ENCODE results near the gene HSPA1L. TPM values are rescaled to one million over a fixed set of nuclear protein-coding genes. Genes with fewer than 3 reads are reported as not detected.
A peak's percentile ranks its signal among the peaks of the same experiment; 100 is the strongest.
"Not testable (repeated sequence)": the region's sequence is repeated elsewhere in the genome, so short reads cannot be mapped to it uniquely, and the experiment has no call there.

The HSPA1L gene
- total and polyA plus RNA-seq, 7 donors = 0.86 to 23.1 (median 3.3) TPM

DNA sequence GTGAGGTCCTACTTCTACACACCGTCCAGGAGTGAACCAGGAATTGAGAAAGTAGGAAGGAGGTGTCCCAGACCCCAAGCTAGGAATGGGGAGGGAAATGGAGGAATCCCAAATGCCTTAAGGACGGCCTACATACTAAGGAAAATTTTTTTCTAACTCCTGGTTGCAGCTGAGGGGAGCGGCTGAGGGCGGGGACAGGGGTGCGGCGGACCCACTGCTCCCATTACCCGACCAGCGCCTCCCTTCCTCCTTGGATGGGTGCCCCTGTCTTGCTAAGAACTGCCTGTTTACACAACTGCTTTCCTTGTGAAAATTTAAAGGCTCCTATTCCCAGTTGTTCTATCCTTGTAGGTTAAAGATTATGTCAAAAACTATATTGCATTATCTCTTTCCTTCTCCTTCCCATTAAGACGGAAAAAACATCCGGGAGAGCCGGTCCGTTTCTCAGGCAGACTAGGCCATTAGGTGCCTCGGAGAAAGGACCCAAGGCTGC lies 11.8 kb upstream of the HSPA1L start:
- WGBS, 3 donors = 0 to 1% (median 0%) methylated on average over 13 of the region's 13 CpGs
- H3K27me3 ChIP-seq (ENCODE audit: insufficient read depth in 3 of 3, low read length in 2 of 3) = no peaks in the 10 kb centered on the region
- intact Hi-C loops (cut with DNase I) = loop anchor here in 1 of 2 donors (2.0 kb wide), 1 partner anchor 32 kb away; the partner anchor contains the start of gene VARS1
- TF ChIP-seq, protein P1, sequence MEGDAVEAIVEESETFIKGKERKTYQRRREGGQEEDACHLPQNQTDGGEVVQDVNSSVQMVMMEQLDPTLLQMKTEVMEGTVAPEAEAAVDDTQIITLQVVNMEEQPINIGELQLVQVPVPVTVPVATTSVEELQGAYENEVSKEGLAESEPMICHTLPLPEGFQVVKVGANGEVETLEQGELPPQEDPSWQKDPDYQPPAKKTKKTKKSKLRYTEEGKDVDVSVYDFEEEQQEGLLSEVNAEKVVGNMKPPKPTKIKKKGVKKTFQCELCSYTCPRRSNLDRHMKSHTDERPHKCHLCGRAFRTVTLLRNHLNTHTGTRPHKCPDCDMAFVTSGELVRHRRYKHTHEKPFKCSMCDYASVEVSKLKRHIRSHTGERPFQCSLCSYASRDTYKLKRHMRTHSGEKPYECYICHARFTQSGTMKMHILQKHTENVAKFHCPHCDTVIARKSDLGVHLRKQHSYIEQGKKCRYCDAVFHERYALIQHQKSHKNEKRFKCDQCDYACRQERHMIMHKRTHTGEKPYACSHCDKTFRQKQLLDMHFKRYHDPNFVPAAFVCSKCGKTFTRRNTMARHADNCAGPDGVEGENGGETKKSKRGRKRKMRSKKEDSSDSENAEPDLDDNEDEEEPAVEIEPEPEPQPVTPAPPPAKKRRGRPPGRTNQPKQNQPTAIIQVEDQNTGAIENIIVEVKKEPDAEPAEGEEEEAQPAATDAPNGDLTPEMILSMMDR (IDR thresholded peaks at IDR 0.05) = no peak
- H3K9me3 ChIP-seq = no peaks in the 10 kb centered on the region
- H3K4me3 ChIP-seq = peak overlapping the region; percentile 81
- ATAC-seq (peak; percentile 15 to 29 (median 16)), DNase-seq (peak; percentile 87 to 93)
- no peaks in the 10 kb centered on the region for H3K36me3 ChIP-seq (ENCODE audit: insufficient read depth in 1 of 2, low read depth in 1 of 2)
- peaks cover 32% of the 10 kb centered on the region for H3K4me1 ChIP-seq
- peak overlapping the region; percentile 91 for H3K27ac ChIP-seq

DNA sequence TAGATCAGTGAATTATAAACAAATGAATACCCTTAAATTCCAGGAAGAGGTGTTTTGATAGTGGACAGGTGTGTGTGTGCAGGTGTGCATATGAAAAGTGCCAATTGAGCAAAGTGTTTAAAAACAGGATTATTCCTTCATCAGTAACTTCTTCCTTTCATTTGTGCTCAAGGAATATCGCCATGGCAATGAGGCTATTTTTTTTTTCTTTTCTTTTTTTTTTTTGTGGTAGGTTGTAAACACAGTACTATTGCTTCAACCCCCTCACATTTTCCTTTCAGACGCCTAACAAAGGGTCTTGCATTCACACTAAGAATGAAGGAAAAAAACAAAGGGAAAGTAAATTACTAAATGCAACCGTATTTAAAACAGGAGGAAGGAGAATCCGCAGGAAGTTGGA lies 10.5 kb upstream of the HSPA1L start:
- Histone ChIP-seq H3K36me3 (ENCODE audit: insufficient read depth in 1 of 2, low read depth in 1 of 2) (no peaks in the 10 kb centered on the region), H3K4me1 (peaks cover 33% of the 10 kb centered on the region), H3K27me3 (ENCODE audit: insufficient read depth in 3 of 3, low read length in 2 of 3) (no peaks in the 10 kb centered on the region), H3K27ac (peak overlapping the region; percentile 91), H3K9me3 (no peaks in the 10 kb centered on the region), H3K4me3 (no peak overlapping the region)
- intact Hi-C loops (cut with DNase I) = no loop called here
- no peak for DNase-seq
- no peak for ATAC-seq
- TF ChIP-seq, protein P1 (IDR thresholded peaks at IDR 0.05) = no peak
- WGBS, 3 donors = 74 to 81% (median 75%) methylated on average over 4 of the region's 4 CpGs

DNA sequence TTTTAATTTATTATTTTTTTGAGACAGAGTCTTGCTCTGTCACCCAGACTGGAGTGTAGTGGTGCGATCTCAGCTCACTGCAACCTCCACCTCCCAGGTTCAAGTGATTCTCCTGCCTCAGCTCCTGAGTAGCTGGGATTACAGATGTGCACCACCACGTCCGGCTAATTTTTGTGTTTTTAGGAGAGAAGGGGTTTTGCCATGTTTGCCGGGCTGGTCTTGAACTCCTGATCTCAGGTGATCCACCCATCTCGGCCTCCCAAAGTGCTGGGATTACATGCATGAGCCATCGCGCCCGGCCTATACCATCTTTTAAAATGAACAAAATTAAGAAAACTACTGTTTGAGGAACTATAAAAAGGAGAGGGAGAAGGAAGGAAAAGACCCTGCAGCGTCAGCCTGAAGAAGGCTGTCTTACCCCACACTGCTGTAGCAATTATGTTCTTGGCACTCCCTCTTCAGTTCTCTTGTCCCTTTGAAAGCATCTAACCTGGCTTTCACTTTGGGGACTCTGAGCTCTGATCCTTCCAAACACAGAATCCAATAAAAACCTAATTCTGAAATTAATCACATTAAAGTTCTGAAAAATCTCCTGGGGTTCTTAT lies 8.6 kb upstream of the HSPA1L start:
- WGBS, 3 donors = 86 to 94% (median 87%) methylated on average over 9 of the region's 9 CpGs
- H3K9me3 ChIP-seq; H3K36me3 ChIP-seq (ENCODE audit: insufficient read depth in 1 of 2, low read depth in 1 of 2); H3K27me3 ChIP-seq (ENCODE audit: insufficient read depth in 3 of 3, low read length in 2 of 3); H3K4me3 ChIP-seq; ATAC-seq; intact Hi-C loops (cut with DNase I); DNase-seq: not testable (repeated sequence)
- peak overlapping the region; percentile 91 for H3K27ac ChIP-seq
- peaks cover 47% of the 10 kb centered on the region for H3K4me1 ChIP-seq

DNA sequence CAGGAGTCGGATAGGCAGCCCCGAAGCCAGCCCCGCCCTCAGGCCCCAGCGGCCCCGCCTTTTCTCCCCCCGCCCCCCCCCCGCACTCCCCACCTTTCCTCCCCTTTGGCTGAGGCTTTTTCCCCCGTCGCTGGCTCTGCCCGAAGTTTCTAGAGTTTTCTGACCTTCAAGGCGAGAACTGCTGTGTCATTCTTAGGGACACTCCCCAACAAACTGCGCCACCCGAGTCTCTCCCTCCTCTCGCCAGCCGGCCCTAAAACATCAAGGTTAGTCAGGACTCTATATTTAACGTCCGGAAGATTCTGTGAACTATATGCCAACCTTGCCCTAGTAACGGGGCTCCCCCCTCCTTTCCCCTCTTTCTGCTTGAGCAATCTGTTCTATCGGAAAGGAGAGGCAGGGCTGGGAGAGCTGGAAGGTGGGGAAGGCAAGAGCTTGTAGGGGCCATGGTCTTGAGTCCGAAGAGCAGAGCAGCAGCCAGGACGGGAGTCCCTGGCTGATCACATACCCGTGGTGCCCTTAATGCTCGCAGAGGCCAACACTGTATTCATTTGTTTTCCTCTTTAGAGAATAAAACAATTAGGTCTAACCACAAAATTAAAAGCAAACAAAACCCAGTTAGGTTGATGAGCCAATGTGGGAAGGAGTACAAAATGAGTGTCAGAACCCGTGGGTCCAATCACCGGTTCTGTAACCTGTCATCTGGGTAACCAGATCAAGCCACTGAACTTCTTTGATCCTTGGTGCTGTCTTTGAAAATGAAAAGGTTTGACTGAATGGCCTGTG lies 7.1 kb upstream of the HSPA1L start:
- peak; percentile 87 to 94 for DNase-seq
- H3K4me1 ChIP-seq = peaks cover 47% of the 10 kb centered on the region
- no peaks in the 10 kb centered on the region for H3K36me3 ChIP-seq (ENCODE audit: insufficient read depth in 1 of 2, low read depth in 1 of 2)
- WGBS, 3 donors = 1 to 2% (median 2%) methylated on average over 18 to 25 of the region's 25 CpGs
- H3K9me3 ChIP-seq = no peaks in the 10 kb centered on the region
- H3K4me3 ChIP-seq = peak overlapping the region; percentile 64
- H3K27ac ChIP-seq = peak overlapping the region; percentile 91
- intact Hi-C loops (cut with DNase I) = no loop called here
- no peaks in the 10 kb centered on the region for H3K27me3 ChIP-seq (ENCODE audit: insufficient read depth in 3 of 3, low read length in 2 of 3)
- peak; percentile 75 to 82 (median 80) for ATAC-seq
- TF ChIP-seq, protein P1 (IDR thresholded peaks at IDR 0.05) = no peak
